ENCODE data around the gene UNC93A.

GRCh38 chr6:167323111-167323510 is 32.0 kb downstream of the UNC93A start:
- TF ChIP-seq CTCF (conservative IDR thresholded peaks at IDR 0.05 in 1 of 2, IDR thresholded peaks at IDR 0.05 in 1 of 2; ENCODE audit: low read depth in 1 of 2, low read length in 2 of 2) (no peak), EZH2 (IDR thresholded peaks at IDR 0.05; ENCODE audit: low read length, missing control alignments) (no peak)

Measured in fibroblast of lung (primary cell).